Activated CD8-positive, alpha-beta memory T cell treated with anti-CD3 and anti-CD28 coated beads, Interleukin-2, amount 10 ng/mL, durations not matched to agents 7 days and 5 days (primary cell): ENCODE measurements around the gene PTPRG. TPM values are rescaled to one million over a fixed set of nuclear protein-coding genes. Genes with fewer than 3 reads are reported as not detected.

Experiments used
- ATAC-seq: fragments of 150-1000 bp; cut with Tn5 transposase; one replicate; pipeline ENCODE4 v1.10.0; 2021; ENCODE audit warnings: moderate library complexity
- CTCF ChIA-PET: fragments of 350-600 bp; sonication (Branson Sonifier 250); formaldehyde crosslinking; loops from one replicate; lab custom pipeline; 2021; ENCODE audit warnings: antibody characterized with exemption; lab: Charles Lee
- DNase-seq: peaks from one replicate; pipeline ENCODE4 v3.0.0-alpha.2; 2020
- H3K27ac Mint-ChIP-seq: one replicate; pipeline ENCODE4 v1.8.0; 2021; ENCODE audit warnings: mild to moderate bottlenecking, mixed read lengths
- H3K27me3 Mint-ChIP-seq: one replicate; pipeline ENCODE4 v1.8.0; 2021; ENCODE audit warnings: mixed read lengths
- H3K36me3 Mint-ChIP-seq: one replicate; pipeline ENCODE4 v1.8.0; 2021; ENCODE audit warnings: mild to moderate bottlenecking, mixed read lengths
- H3K4me1 Mint-ChIP-seq: one replicate; pipeline ENCODE4 v1.8.0; 2021; ENCODE audit warnings: mixed read lengths
- H3K4me3 Mint-ChIP-seq: one replicate; pipeline ENCODE4 v1.8.0; 2021; ENCODE audit warnings: mild to moderate bottlenecking, moderate library complexity, mixed read lengths
- H3K9me3 Mint-ChIP-seq: one replicate; pipeline ENCODE4 v1.8.0; 2022; ENCODE audit warnings: low read depth, mixed read lengths
- total RNA-seq, 2 experiments: library from RNA; stranded (reverse); gene quantifications; one replicate each; pipeline ENCODE4 v1.2.3, GENCODE V29; 2021

The PTPRG gene
- total RNA-seq, 2 experiments from 2014 or later, result 0.21 TPM; not detected in 1

DNA sequence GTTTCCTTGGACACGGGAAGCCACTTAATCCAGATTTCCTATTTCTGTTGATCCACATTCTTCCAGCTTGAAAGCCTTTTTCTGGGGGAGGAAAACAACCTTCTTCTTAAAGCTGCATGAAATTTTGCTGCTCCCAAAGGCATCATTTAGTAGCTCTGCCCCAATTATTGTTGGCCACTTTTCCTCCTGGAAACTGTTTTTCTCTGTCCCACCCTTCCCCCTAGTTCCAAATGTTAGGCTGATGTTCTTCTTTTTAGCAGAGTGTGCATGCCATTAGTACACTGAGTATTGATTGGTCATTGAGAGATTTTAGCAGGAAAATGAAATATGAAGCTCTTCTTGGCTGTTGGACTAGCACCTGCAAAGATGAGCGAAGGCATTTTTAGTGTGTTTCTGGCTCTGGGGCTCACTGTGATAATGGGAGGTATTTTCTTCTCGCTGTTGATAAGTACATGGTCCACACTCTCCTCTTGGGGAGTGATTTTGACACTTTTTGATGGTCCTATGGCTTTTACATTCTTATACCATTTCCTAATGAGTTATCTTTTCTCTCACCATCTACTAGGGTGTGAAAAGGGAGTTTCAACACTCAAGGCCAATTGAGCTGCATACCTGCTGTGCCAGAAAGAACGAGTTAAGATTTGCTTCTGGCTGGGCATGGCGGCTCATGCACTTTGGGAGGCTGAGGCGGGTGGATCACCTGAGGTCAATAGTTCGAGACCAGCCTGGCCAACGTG is 200.5 kb downstream of the PTPRG start:
- CTCF ChIA-PET, result no interaction called here
- H3K4me1 Mint-ChIP-seq, result no peaks in the 10 kb centered on the region
- no peaks in the 10 kb centered on the region for H3K27me3 Mint-ChIP-seq
- H3K36me3 Mint-ChIP-seq, result no peaks in the 10 kb centered on the region
- no peak for DNase-seq
- no peak overlapping the region for H3K27ac Mint-ChIP-seq
- H3K4me3 Mint-ChIP-seq, result no peak overlapping the region
- peaks cover 2% of the 10 kb centered on the region for H3K9me3 Mint-ChIP-seq
- ATAC-seq, result no peak

DNA sequence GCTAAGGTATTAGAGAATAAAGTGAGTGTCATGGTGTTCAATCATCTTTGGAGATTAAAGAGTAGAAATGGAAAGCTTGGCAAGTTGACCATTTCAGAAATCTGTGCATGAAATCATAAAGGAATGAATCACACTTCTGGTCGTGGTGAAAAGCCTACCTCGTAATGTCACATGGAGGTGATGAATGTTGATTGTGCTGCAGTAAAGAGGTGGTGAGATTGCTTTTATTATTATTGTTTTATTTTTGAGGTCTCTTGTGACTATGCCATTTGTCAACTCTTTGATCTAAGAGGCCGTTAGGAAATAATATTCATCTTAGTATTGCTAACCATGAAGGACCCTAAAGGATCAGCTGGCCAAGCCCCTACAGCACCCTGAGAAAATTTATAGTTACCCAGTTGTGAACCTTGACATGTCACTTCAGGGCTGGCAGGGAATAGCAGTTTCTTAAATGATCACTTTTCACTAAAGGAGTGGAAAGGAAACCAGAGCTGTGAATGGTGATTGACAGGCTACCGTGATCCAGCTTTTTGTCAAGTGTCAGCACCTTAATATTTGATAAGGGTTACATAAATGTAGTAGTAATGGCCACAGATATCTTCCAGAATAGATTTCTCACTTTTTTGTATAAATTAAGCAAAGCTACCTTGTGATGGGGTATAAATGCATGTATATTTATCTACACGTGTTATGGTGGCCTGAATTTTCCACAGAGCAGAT is 203.9 kb downstream of the PTPRG start:
- H3K9me3 Mint-ChIP-seq, result peaks cover 2% of the 10 kb centered on the region
- no peaks in the 10 kb centered on the region for H3K4me1 Mint-ChIP-seq
- no peaks in the 10 kb centered on the region for H3K27me3 Mint-ChIP-seq
- H3K4me3 Mint-ChIP-seq, result no peak overlapping the region
- DNase-seq (no peak), ATAC-seq (no peak)
- H3K36me3 Mint-ChIP-seq, result no peaks in the 10 kb centered on the region
- no peak overlapping the region for H3K27ac Mint-ChIP-seq
- CTCF ChIA-PET, result no interaction called here

DNA sequence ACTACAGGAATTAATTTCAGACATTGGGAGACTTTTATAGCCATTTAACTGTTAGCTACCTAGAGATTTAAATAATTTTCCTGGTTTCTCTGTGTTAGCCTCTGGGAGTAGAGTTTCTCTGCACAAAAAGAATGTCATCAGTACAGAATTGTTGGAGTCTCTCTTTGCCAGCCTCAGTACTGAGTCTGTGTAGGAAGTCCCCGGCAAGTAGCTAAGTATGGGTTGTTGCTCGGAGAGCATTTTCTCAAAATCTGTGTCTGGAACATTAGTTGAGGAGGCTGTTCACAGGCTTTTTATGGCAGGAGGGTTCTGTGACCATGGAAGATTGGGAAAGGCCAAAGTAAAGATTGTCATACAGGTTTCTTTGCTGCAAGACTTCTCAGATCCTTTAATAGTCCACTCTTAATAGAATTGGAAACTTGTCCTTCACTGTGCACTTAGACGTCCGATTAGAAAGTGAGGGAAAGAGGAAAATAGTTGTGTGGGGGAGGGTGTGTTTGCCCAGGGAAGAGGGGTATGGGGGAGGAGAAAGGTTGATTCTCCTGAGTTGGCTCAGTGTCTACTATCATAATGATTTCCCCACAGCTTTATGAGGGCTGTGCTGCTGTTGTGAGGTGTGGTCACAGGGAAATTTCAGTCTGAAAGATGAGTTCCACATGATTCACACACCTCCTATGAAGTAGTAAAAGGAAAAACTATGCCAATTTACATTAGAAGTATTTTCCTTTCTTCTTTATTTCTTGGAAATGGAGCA is 207.1 kb downstream of the PTPRG start:
- Mint-ChIP-seq H3K9me3 (peaks cover 7% of the 10 kb centered on the region), H3K36me3 (no peaks in the 10 kb centered on the region), H3K27me3 (no peaks in the 10 kb centered on the region), H3K4me1 (no peaks in the 10 kb centered on the region), H3K4me3 (no peak overlapping the region), H3K27ac (no peak overlapping the region)
- CTCF ChIA-PET, result no interaction called here
- ATAC-seq (no peak), DNase-seq (no peak)

DNA sequence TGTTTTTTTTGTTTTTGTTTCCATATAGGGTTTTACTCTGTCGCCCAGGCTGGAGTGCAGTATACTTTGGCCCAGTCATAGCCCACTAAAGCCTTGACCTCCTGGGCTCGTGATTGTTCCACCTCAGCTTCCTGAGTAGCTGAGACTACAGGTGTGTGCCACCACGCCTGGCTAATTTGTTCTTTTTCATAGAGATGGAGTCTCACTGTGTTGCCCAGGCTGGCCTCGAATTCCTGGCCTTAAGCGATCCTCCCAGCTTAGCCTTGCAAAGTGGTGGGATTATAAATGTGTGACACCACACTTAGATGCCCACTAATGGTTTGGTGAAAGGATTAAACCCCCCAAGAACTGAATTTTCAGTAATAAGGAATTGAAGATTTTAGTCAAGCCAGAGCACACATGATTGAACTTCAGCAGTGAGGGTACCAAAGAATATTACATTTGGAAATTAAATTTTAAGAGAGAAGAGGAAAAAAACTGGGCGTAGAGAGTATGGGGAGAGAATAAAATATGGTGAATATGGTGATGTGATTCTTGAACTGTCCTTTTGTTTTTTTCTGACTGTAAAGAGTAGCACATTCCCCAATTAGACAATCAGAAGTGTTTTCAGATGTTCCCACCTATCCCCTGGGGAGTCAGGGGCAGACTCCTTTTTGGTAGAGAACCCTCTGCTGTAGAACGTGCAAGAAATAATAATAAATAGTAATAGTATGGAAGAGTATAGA is 208.1 kb downstream of the PTPRG start:
- DNase-seq, result no peak
- H3K27me3 Mint-ChIP-seq, result no peaks in the 10 kb centered on the region
- no peaks in the 10 kb centered on the region for H3K4me1 Mint-ChIP-seq
- peaks cover 4% of the 10 kb centered on the region for H3K9me3 Mint-ChIP-seq
- no peaks in the 10 kb centered on the region for H3K36me3 Mint-ChIP-seq
- no peak for ATAC-seq
- no peak overlapping the region for H3K4me3 Mint-ChIP-seq
- CTCF ChIA-PET, result no interaction called here
- no peak overlapping the region for H3K27ac Mint-ChIP-seq

DNA sequence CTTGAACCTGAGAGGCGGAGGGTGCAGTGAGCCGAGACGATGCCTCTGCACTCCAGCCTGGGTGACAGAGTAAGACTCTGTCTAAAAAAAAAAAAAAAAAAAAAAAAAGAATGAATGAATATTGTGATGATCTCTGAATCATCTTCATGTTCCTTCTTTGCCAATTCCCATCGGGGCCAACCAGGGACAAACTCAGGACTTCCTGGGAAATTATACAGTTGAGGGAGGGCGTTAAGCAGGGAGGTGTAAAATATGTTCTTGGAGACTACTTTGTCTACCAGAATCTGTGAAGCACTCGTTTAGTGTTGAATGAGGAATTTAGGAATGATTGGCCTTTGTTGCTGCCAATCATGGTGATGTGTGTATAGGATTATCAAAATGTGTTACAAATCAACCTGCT is 210.6 kb downstream of the PTPRG start:
- Mint-ChIP-seq H3K4me3 (no peak overlapping the region), H3K27ac (no peak overlapping the region), H3K36me3 (no peaks in the 10 kb centered on the region), H3K4me1 (no peaks in the 10 kb centered on the region), H3K9me3 (peaks cover 4% of the 10 kb centered on the region), H3K27me3 (no peaks in the 10 kb centered on the region)
- ATAC-seq (no peak), DNase-seq (no peak)
- CTCF ChIA-PET, result no interaction called here

DNA sequence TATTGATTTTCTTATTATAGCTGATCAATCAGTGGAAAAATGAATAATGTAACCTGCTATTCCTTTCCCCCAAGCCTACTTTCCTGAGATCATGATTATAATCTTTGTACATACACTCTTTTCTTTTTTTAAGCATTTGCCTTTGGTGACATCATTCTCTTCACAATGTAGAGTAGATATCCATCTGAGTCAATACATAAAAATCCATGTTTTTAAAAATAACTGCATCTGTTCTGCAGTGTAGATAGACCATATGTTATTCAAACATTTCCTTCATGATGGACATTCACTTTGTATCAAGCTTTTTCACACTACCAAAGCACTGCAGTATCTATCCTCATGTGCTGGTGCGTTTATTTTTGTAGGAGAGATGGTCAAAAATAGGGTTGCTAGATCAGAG is 211.1 kb downstream of the PTPRG start:
- H3K27me3 Mint-ChIP-seq, result no peaks in the 10 kb centered on the region
- CTCF ChIA-PET, result no interaction called here

DNA sequence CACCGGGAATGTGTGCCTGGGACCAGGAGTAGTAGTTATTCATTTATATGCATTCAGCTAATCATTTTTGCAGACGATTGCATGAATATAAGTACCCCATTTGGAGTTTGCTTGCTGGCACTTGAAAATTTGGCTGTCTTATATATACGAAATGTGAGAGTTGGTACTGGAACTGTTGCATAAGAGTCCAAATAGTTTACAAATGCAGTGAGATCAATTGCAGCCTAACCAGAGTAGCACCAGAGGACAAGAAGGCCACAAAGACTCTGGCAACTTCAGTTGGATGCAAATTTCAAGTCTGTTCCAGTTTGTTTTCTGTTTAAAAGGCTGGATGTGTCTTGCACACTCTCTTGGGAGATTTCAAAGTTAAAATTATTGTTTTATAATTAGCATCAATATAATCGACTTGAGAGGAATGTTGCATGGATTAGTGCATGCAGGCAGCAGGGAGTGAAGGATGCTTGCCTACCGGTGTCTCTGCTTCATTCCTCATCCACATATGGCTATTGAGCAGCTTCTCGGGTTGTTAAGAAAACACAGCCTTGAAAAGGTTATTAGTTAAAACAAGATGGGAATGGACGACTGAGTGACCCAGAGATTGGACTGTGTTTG is 213.0 kb downstream of the PTPRG start:
- CTCF ChIA-PET, result no interaction called here

More for the DNA sequence above, 211.1 kb downstream of the PTPRG start:
- no peak overlapping the region for H3K27ac Mint-ChIP-seq
- ATAC-seq, result no peak
- no peak overlapping the region for H3K4me3 Mint-ChIP-seq
- DNase-seq, result no peak
- H3K36me3 Mint-ChIP-seq, result no peaks in the 10 kb centered on the region
- H3K9me3 Mint-ChIP-seq, result peaks cover 4% of the 10 kb centered on the region
- no peaks in the 10 kb centered on the region for H3K4me1 Mint-ChIP-seq

DNA sequence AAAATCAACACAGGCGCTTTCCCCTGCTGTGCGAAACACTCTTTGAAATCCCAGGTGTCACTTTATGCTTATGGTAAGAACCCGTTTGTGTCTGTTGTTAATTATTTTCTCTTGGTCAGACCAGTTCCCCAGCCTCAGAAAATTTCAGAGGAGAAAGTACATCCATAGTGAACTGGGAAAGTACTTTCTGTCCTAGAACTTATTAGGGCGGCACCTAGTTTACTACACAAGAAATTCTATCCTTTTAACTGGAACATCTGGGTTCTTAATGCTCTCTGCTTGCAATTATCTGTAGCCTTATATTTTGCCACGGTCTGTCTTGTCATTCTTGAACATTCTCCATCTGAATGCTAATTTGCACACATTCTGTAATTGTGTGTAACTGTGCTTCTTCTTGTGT is 215.0 kb downstream of the PTPRG start:
- CTCF ChIA-PET, result no interaction called here
- DNase-seq, result no peak
- Mint-ChIP-seq H3K27me3 (no peaks in the 10 kb centered on the region), H3K4me3 (no peak overlapping the region), H3K9me3 (peaks cover 4% of the 10 kb centered on the region), H3K36me3 (no peaks in the 10 kb centered on the region), H3K27ac (no peak overlapping the region), H3K4me1 (no peaks in the 10 kb centered on the region)
- ATAC-seq, result no peak

More for the DNA sequence above, 213.0 kb downstream of the PTPRG start:
- ATAC-seq (no peak), DNase-seq (no peak)
- no peak overlapping the region for H3K4me3 Mint-ChIP-seq
- no peaks in the 10 kb centered on the region for H3K4me1 Mint-ChIP-seq
- H3K27me3 Mint-ChIP-seq, result no peaks in the 10 kb centered on the region
- H3K9me3 Mint-ChIP-seq, result peaks cover 4% of the 10 kb centered on the region
- H3K36me3 Mint-ChIP-seq, result no peaks in the 10 kb centered on the region
- no peak overlapping the region for H3K27ac Mint-ChIP-seq

DNA sequence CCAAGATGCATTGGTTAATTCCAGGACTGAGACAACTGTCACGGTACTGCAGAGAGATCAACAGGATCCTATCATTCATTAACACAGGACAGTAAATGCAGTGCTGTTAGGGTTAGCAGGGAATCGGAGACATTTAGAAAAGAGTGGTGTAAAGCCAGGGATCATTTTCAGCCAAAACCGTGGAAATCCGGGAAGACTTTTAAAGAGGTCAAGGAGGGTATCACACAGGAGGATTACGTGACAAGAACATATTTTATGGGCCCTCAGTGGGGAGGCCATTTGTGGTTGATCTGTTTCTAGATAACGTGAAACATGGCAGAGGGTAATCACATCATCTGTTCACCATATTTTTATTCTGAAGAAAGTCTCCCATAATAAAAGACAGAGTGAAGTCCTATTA is 216.1 kb downstream of the PTPRG start:
- peaks cover 3% of the 10 kb centered on the region for H3K9me3 Mint-ChIP-seq
- no peaks in the 10 kb centered on the region for H3K27me3 Mint-ChIP-seq
- CTCF ChIA-PET, result no interaction called here
- ATAC-seq (no peak), DNase-seq (no peak)
- no peaks in the 10 kb centered on the region for H3K36me3 Mint-ChIP-seq
- H3K27ac Mint-ChIP-seq, result no peak overlapping the region
- no peak overlapping the region for H3K4me3 Mint-ChIP-seq
- H3K4me1 Mint-ChIP-seq, result no peaks in the 10 kb centered on the region

DNA sequence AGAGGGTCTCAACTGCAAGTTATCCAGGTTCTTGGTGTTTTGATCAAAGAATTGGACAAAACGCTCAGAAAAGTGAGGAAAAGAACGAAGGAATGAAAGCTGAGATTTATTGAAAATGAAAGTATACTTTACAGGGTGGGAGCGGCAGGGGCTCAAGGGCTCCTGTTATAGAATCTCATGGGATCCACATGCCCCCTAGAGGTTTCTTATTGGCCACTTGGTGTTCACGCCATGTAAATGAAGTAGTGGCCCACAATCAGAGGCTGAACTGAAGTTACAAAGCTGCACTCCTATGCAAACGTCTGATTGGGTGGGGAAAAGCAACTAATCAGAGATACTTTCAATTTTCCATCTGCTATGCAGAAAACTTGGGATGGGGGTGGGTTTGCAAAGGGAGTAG is 216.7 kb downstream of the PTPRG start:
- H3K4me3 Mint-ChIP-seq, result no peak overlapping the region
- H3K27me3 Mint-ChIP-seq, result no peaks in the 10 kb centered on the region
- no peaks in the 10 kb centered on the region for H3K9me3 Mint-ChIP-seq
- no peak for ATAC-seq
- no peak overlapping the region for H3K27ac Mint-ChIP-seq
- H3K36me3 Mint-ChIP-seq, result no peaks in the 10 kb centered on the region
- CTCF ChIA-PET, result no interaction called here
- H3K4me1 Mint-ChIP-seq, result no peaks in the 10 kb centered on the region
- DNase-seq, result no peak

DNA sequence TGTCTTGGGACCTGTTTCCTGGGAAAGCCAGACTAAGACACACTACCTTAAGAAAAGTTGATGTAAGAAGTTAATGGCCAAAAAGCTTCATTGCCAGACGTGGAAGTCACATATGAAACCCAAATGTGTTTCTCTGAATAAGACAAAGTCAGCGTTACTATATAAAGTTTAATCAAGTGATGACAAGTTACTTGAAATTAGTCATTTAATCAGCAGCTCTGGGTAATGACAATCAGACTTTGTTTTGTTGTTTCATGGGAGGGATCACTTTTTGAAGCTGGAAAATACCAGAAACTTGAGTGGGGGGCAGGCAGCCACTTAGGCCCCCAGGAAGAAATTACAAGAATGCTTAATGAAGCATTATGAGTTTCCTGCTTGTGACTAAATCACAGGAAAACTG is 218.6 kb downstream of the PTPRG start:
- Mint-ChIP-seq H3K4me1 (no peaks in the 10 kb centered on the region), H3K27ac (no peak overlapping the region), H3K36me3 (no peaks in the 10 kb centered on the region), H3K9me3 (peaks cover 6% of the 10 kb centered on the region), H3K4me3 (no peak overlapping the region), H3K27me3 (no peaks in the 10 kb centered on the region)
- DNase-seq, result no peak
- CTCF ChIA-PET, result no interaction called here
- no peak for ATAC-seq

DNA sequence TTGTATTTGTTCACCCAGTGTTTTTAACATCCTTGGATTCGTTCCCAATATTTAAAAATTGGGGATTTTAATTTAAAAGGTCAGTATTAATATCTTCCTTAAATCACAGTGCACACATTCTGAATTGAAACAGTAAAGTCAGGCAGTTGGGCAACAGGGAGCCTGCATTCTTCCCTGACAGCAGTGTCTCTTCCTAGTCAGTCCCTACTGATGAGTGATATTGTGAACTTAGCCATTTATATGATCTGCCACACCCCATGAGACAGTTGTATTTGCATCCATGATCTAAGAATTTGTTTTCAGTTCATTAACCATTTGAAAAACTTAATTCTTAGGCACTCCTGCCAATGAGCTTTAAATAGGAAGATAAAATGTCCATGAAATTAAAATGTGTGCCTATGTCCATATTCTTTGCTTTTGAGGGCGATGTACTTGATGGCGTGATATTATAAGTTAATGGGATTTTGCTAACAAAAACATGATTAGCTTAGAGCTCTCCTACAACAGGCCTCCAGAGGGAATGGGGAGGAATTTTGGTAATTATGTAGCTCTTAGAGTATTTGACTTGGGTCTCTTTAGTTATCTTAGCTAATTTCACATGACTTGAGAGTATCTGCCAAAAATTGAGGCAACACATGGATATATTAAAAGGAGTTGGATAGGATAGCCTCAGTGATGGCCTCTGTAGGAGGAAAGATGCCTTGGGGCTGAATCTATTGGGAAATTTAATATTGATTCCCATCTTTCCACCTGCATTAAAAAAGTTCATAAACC is 219.3 kb downstream of the PTPRG start:
- Mint-ChIP-seq H3K36me3 (no peaks in the 10 kb centered on the region), H3K4me1 (no peaks in the 10 kb centered on the region), H3K27ac (no peak overlapping the region), H3K4me3 (no peak overlapping the region), H3K9me3 (peaks cover 6% of the 10 kb centered on the region), H3K27me3 (no peaks in the 10 kb centered on the region)
- ATAC-seq (no peak), DNase-seq (no peak)
- CTCF ChIA-PET, result no interaction called here
